Right ventricle myocardium inferior (tissue), 1 donor: ENCODE data around the gene PHF21B. TPM values are rescaled to one million over a fixed set of nuclear protein-coding genes. Genes with fewer than 3 reads are reported as not detected.
"Not testable (repeated sequence)": the region's sequence is repeated elsewhere in the genome, so short reads cannot be mapped to it uniquely, and the experiment has no call there.

Experiments used
- ATAC-seq: fragments of 200-7000 bp; cut with Tn5 transposase; one replicate; pipeline ENCODE4 v1.9.1; 2020; ENCODE audit warnings: mild to moderate bottlenecking, moderate library complexity
- DNase-seq: peaks from one replicate; pipeline ENCODE4 v3.0.0; 2021; ENCODE audit errors: missing footprints
- intact Hi-C: fragments of 100-400 bp; cut with DNase I; formaldehyde crosslinking; loops from one replicate; pipeline ENCODE4 v1.11.0; 2022
- total RNA-seq: library from RNA; stranded (reverse); fragmentation: NEBNext Ultra II Directional; extraction: Animal tissue kit (Norgen Biotek cat#: 25700); gene quantifications from one replicate; pipeline ENCODE4 v1.2.1, GENCODE V29; 2021
- donor health status: DM: no; HTN: yes; CAD: no; lungs with severe emphysema.

Gene PHF21B
- total RNA-seq, 1 donor from 2014 or later: not detected

GRCh38 chr22:44876921-44877320 lies 132.9 kb downstream of the PHF21B start:
- no peak for DNase-seq
- intact Hi-C loops: no loop called here

GRCh38 chr22:44871782-44872181 lies 138.0 kb downstream of the PHF21B start:
- ATAC-seq (no peak), DNase-seq (no peak)
- intact Hi-C loops: no loop called here

More at GRCh38 chr22:44876921-44877320, 132.9 kb downstream of the PHF21B start:
- no peak for ATAC-seq

DNA sequence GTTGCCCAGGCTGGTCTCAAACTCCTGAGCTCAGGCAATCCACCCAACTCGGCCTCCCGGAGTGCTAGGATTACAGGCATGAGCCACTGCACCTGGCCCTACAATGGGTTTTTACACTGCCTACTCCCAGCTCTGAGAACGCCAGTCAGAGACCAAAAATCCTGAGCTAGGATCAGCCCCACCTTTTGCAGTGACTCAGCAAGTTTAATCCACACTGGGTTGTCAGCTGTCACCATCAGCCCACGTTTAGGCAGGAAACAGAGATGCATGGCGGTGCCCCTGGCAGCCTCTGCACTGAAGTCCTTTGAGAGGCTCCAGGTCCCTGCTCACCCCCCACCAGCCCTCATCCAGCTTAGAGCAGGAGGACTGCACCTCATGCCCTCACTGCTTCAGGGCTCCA lies 139.8 kb downstream of the PHF21B start:
- intact Hi-C loops: no loop called here
- DNase-seq: no peak
- ATAC-seq: no peak

GRCh38 chr22:44869196-44869595 lies 140.6 kb downstream of the PHF21B start:
- ATAC-seq: no peak
- DNase-seq: no peak
- intact Hi-C loops: no loop called here

GRCh38 chr22:44865193-44866057 lies 144.4 kb downstream of the PHF21B start:
- ATAC-seq (no peak), DNase-seq (no peak)
- intact Hi-C loops: no loop called here

DNA sequence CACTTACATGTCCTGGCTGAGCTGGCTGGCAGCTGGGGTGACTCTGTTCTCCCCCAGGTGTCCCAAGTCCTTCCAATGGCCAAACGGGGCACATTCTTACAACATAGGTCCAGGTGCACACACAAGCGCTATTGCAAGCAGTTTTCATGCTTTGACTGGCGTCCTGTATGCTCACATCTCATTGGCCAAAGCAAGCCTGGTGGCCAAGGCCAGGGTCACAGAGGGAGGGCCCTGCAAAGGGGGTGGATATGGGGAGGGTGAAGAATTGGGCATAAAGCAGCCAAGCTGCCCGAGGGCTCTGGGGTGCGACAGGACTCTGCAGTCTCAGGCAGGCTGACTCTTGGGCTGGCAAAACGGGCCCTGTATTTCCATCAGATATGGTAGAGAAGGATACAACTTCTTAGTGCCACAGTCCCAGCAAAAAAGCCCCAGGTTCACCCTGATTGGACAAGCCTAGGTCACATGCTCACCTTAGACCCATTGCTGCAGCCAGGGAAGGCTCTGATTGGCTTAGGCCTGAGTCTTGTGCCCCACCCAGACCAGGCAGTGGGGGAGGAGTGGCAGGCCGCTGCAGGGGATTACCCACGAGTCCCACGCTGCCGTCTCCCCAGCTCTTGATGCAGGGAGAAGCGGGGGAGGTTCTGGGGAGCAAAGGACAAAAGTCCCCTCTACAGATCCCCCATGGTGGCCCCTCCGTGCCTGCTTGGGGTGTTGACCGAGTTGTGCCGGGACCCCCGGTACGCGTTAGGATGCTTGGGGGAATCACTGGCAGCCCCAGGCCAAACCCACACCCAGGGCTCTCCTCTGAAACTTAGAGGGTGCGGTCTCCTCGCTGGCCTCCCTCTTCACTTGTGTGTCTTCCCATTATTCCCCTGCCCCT lies 146.6 kb downstream of the PHF21B start:
- intact Hi-C loops: no loop called here

DNA sequence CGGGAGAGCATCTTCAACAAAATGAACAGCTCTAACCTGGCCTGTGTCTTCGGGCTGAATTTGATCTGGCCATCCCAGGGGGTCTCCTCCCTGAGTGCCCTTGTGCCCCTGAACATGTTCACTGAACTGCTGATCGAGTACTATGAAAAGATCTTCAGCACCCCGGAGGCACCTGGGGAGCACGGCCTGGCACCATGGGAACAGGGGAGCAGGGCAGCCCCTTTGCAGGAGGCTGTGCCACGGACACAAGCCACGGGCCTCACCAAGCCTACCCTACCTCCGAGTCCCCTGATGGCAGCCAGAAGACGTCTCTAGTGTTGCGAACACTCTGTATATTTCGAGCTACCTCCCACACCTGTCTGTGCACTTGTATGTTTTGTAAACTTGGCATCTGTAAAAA lies 147.5 kb downstream of the PHF21B start:
- DNase-seq: no peak
- no peak for ATAC-seq
- intact Hi-C loops: no loop called here

More for the DNA sequence above, 146.6 kb downstream of the PHF21B start:
- no peak for ATAC-seq
- DNase-seq: no peak

DNA sequence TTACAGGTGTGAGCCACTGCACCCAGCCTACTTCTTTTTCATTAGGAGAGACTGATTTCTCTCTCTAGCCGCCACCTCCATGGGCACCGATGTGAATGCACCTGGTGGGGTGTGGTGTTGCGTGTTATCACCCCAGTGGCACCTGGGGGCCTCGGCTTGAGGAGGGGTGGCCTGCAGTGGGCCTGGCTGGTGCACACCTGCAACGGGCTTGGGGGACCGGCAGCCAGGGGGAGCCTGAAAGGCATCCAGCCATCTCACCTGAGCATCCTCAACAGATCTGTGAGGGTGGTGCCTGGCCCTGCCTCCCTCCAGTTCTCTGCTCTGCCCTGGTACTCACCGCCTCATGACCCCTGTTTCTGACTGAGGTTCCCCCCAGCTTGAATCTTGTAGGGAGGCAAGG lies 148.6 kb downstream of the PHF21B start:
- DNase-seq (no peak), ATAC-seq (no peak)
- intact Hi-C loops: no loop called here

GRCh38 chr22:44860311-44860710 lies 149.5 kb downstream of the PHF21B start:
- DNase-seq: no peak
- no peak for ATAC-seq
- intact Hi-C loops: no loop called here

DNA sequence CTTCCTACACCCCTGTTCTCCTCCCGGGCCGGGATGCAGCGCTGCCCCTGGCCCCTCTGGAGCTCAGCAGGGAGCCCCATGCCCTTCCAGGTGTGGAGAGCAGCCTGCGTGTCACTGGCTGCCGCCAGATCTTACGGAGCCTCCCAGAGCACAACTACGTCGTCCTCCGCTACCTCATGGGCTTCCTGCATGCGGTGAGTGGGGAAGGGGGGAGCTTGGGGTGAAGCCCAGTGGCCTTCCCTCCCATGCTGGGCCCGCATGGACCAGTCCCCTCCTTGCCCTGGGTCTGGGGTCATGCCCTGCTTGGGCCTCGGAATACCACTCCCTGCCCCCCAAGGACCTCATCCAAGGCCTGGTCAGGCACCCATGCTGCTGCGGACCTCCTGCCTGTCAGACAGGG lies 150.2 kb downstream of the PHF21B start:
- no peak for ATAC-seq

GRCh38 chr22:44858819-44859218 lies 151.0 kb downstream of the PHF21B start:
- DNase-seq, ATAC-seq, intact Hi-C loops: not testable (repeated sequence)

More for the DNA sequence above, 150.2 kb downstream of the PHF21B start:
- no peak for DNase-seq
- intact Hi-C loops: no loop called here

DNA sequence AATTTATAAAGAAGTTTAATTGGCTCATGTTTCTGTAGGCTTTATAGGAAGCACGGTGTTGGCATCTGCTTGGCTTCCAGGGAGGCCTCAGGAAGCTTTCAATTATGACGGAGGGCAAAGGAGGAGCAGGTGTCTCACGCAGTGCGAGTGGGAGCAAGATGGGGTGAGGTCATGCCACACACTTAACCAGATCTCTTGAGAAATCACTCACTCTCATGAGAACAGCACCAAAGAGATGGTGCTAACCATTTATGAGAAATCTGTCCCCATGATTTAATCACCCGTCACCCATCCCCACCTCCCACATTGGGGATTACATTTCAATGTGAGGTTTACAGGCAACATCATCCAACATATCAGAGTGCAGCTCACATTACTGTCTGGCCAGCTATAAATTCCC lies 153.9 kb downstream of the PHF21B start:
- intact Hi-C loops: no loop called here
- ATAC-seq (no peak), DNase-seq (no peak)

- DNase-seq, intact Hi-C loops, ATAC-seq: not testable (repeated sequence)
Measured at GRCh38 chr22:44854641-44855040, 155.2 kb downstream of the PHF21B start.

DNA sequence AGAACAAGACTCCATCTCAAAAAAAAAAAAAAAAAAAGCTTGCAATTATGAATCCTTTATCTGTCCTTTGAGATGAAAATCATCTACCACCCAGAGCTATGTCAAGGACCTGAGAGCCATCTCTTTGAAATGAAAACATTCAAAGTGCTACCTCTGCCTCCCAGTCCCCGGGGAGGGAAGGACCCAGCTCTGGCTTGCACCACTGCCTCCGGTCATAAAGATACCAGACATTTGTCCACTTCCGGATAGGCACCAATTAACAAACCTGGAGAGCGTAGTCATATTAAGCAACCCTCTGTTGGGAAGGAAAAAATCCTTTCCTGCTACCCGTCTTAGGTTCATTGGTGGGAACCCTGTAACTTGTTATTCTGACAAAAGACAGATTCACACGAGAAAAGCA lies 158.9 kb downstream of the PHF21B start:
- DNase-seq (no peak), ATAC-seq (no peak)
- intact Hi-C loops: no loop called here

DNA sequence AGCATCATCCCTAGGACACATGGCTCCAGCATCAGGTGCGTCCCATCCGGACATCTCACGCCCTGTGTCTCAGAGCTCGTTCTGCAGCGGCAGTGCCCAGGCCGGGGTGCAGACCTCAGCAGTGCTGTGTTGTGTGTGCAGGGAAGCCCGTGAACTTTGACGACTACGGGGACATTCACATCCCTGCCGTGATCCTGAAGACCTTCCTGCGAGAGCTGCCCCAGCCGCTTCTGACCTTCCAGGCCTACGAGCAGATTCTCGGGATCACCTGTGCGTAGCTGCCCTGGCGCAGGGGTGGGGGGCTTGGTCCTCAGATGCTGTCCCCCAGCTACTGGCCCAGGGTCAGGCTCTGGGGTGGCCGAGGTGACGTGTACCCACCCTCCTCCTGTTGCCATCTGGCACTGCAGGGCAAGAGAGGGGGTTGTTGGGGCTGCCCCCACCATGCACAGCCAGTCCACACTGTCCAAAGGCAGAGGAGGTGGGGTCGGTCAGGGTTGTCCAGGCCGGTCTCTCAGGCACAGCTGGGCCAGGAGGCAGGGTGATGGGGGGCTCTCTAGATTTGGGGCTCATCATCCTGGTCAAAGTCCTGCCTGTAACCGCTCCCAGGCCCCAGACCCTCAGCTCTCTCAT lies 160.9 kb downstream of the PHF21B start:
- no peak for ATAC-seq
- intact Hi-C loops: no loop called here
- DNase-seq: no peak

GRCh38 chr22:44848296-44848741 lies 161.5 kb downstream of the PHF21B start:
- intact Hi-C loops: no loop called here
- ATAC-seq (no peak), DNase-seq (no peak)

DNA sequence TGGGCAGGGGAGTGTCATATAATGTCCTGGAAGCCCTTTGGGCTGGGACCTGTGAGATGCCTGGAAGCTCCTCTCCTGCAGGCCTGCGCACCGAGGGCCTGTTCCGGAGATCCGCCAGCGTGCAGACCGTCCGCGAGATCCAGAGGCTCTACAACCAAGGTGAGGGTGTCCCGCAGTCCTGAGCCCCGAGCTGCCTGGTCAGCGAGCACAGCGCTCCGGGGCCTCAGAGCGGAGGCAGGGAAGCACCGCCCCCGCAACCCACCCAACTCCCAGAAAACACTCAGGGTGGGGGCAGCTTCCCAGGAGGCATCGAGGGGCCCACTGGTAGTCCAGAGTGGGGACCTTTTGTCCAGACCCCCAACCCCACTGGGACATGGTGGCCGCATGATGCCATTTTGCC lies 161.9 kb downstream of the PHF21B start:
- intact Hi-C loops: no loop called here
- no peak for DNase-seq
- no peak for ATAC-seq

DNA sequence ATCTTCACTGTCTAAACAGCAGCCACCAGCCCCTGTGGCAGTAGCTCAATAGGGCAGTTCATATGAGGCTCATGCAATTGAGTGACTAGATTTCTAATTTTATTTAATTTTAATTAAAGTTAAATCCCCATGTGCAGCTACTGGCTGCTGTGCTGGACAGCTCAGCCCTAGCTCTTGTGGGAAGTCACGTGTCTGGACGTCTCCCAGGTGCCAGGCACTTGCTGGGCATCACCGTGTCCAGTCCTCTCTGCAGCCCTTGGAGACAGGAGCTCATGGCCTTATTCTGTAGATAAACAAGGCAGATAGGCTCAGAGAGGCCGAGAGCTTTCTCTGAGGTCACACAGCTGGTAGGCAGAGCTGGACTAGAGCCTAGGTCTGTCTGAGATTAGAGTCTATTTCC lies 162.4 kb downstream of the PHF21B start:
- DNase-seq (no peak), ATAC-seq (no peak)
- intact Hi-C loops: no loop called here

DNA sequence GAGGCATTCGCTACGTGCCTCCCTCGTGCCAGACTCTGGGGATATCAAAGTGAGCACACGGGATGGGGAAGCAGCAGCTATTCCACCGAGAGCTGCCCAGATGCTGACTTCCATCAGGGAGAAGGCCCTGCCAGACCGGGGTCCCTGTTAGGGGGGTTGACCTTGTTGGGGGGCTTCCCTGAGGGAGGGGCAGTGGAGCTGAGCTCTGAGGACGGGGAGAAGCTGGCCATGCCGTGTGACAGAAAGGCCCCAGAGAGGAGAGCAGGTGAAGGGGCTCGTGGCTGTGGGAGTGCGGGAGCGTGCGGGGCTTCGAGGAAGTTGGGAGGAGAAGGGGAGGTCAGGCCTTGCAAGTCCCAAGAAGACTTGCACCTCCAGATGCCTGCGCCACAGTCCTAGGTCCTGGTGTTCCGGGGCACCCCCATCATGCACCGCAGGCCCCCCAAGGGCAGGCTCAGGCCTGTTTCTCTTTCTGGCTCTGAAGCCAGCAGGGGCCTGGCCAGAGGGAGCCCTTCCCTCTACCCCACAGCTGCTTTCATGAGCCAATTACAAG lies 163.0 kb downstream of the PHF21B start:
- no peak for DNase-seq
- no peak for ATAC-seq
- intact Hi-C loops: no loop called here
